GM18870 (cell line): Measurements from ENCODE around the gene CACTIN.

Experiments
- ATAC-seq: cut with Tn5 transposase; IDR thresholded peaks from one replicate; pipeline ENCODE4 v1.9.1; 2021; ENCODE audit warnings: moderate library complexity; ENCODE audit not compliant: unreplicated experiment

CACTIN gene

GRCh38 chr19:3612901-3613741 is 13.5 kb downstream of the CACTIN start:
- ATAC-seq, result no peak

GRCh38 chr19:3612330-3612729 is 14.3 kb downstream of the CACTIN start:
- ATAC-seq, result no peak

GRCh38 chr19:3611841-3612240 is 14.7 kb downstream of the CACTIN start:
- no peak for ATAC-seq

GRCh38 chr19:3610745-3611717 is 15.6 kb downstream of the CACTIN start:
- ATAC-seq, result no peak

- ATAC-seq, result no peak
Measured at GRCh38 chr19:3609779-3610719, 16.5 kb downstream of the CACTIN start.

GRCh38 chr19:3608750-3609322 is 17.8 kb downstream of the CACTIN start:
- ATAC-seq, result no peak

- no peak for ATAC-seq
Measured at GRCh38 chr19:3608079-3608641, 18.4 kb downstream of the CACTIN start.

- no peak for ATAC-seq
Measured at GRCh38 chr19:3607303-3608078, 19.1 kb downstream of the CACTIN start.

- ATAC-seq, result no peak
Measured at GRCh38 chr19:3606690-3607289, 19.8 kb downstream of the CACTIN start, which contains the start of gene TBXA2R. Gene TBXA2R, minus strand, starts transcription at chr19:3606875. Its CDS starts 6,241 bp downstream, at chr19:3600634.

- ATAC-seq, result no peak
Measured at GRCh38 chr19:3606174-3606689, 20.4 kb downstream of the CACTIN start.

GRCh38 chr19:3605770-3606169 is 20.8 kb downstream of the CACTIN start:
- ATAC-seq, result no peak

GRCh38 chr19:3605361-3605760 is 21.2 kb downstream of the CACTIN start:
- ATAC-seq, result no peak

- ATAC-seq, result no peak
Measured at GRCh38 chr19:3604987-3605343, 21.6 kb downstream of the CACTIN start.

GRCh38 chr19:3604227-3604986 is 22.2 kb downstream of the CACTIN start:
- no peak for ATAC-seq

- no peak for ATAC-seq
Measured at GRCh38 chr19:3603121-3603811, 23.3 kb downstream of the CACTIN start.

- no peak for ATAC-seq
Measured at GRCh38 chr19:3601021-3601420, 25.6 kb downstream of the CACTIN start.

- no peak for ATAC-seq
Measured at GRCh38 chr19:3599776-3600187, 26.8 kb downstream of the CACTIN start.
